Peyer's patch (tissue), 4 donors: ENCODE measurements around the gene WNT9A. TPM values are rescaled to one million over a fixed set of nuclear protein-coding genes. Genes with fewer than 3 reads are reported as not detected.

Experiments
- DNase-seq, 3 donors: peaks; one replicate each; pipeline ENCODE4 v3.0.0-alpha.2; 2017 to 2019
- H3K27ac ChIP-seq, 4 donors: fragments of 200-600 bp; sonication (generic); one replicate each; pipeline ENCODE4 v1.5.1; 2016 to 2019
- H3K27me3 ChIP-seq, 2 donors: fragments of 200-600 bp; sonication (generic); one replicate each; pipeline ENCODE4 v1.5.1; 2019
- H3K36me3 ChIP-seq, 3 donors: fragments of 200-600 bp; sonication (generic); one replicate each; pipeline ENCODE4 v1.5.1; 2016 to 2019
- H3K4me1 ChIP-seq, 4 donors: fragments of 200-600 bp; sonication (generic); one replicate each; pipeline ENCODE4 v1.5.1; 2016 to 2019
- H3K4me3 ChIP-seq, 4 donors: fragments of 200-600 bp; sonication (generic); 1 replicate in 3 of 4; 2 replicates in 1 of 4; pipeline ENCODE4 v1.5.1; 2016 to 2019; ENCODE audit warnings: mild to moderate bottlenecking in 1 of 4
- H3K9me3 ChIP-seq, 4 donors: fragments of 200-600 bp; sonication (generic); one replicate each; pipeline ENCODE4 v1.5.1; 2016 to 2019; ENCODE audit warnings: mild to moderate bottlenecking in 1 of 4
- CTCF ChIP-seq, 6 experiments: fragments of 450-650 bp in 4 of 6; fragments of 200-600 bp in 2 of 6; sonication (generic) in 1 of 6; IDR thresholded peaks; one replicate each; pipeline ENCODE4 v1.5.1; 2017 to 2019; ENCODE audit warnings: antibody characterized with exemption in 6 of 6, mild to moderate bottlenecking in 3 of 6, moderate library complexity in 1 of 6
- POLR2A ChIP-seq, 2 donors: fragments of 450-650 bp; IDR thresholded peaks; one replicate each; pipeline ENCODE4 v1.5.1; 2017; ENCODE audit warnings: antibody characterized with exemption in 2 of 2, mild to moderate bottlenecking in 2 of 2, moderate library complexity in 2 of 2
- total RNA-seq, 4 donors: library from RNA; depleted of rRNA; stranded (reverse); fragments of >200 nt; gene quantifications; one replicate each; pipeline ENCODE4 v1.1.0, GENCODE V29; 2016

WNT9A gene
- total RNA-seq, 4 donors from 2014 or later: 0.83 to 3.5 (median 2.6) TPM

- H3K27me3 ChIP-seq: no peaks in the 10 kb centered on the region
- H3K27ac ChIP-seq: no peak overlapping the region
- H3K36me3 ChIP-seq: no peaks in the 10 kb centered on the region
- no peaks in the 10 kb centered on the region for H3K9me3 ChIP-seq
- DNase-seq: no peak
- TF ChIP-seq CTCF (IDR thresholded peaks at IDR 0.05): no peak
- TF ChIP-seq POLR2A (IDR thresholded peaks at IDR 0.05): no peak
- no peak overlapping the region for H3K4me3 ChIP-seq
- H3K4me1 ChIP-seq: no peaks in the 10 kb centered on the region
These were observed 20.5 kb downstream of the WNT9A start for GRCh38 chr1:227926896-227927885.

- H3K27ac ChIP-seq: no peak overlapping the region
- TF ChIP-seq POLR2A (IDR thresholded peaks at IDR 0.05) (no peak), CTCF (IDR thresholded peaks at IDR 0.05) (no peak)
- no peak overlapping the region for H3K4me3 ChIP-seq
- no peaks in the 10 kb centered on the region for H3K36me3 ChIP-seq
- no peaks in the 10 kb centered on the region for H3K9me3 ChIP-seq
- no peaks in the 10 kb centered on the region for H3K4me1 ChIP-seq
- no peaks in the 10 kb centered on the region for H3K27me3 ChIP-seq
- no peak for DNase-seq
These were observed 21.4 kb downstream of the WNT9A start for GRCh38 chr1:227926216-227926791.

- Histone ChIP-seq H3K27ac (no peak overlapping the region), H3K36me3 (no peaks in the 10 kb centered on the region), H3K4me1 (no peaks in the 10 kb centered on the region), H3K27me3 (no peaks in the 10 kb centered on the region), H3K9me3 (no peaks in the 10 kb centered on the region), H3K4me3 (no peak overlapping the region)
- no peak for TF ChIP-seq CTCF (IDR thresholded peaks at IDR 0.05)
- TF ChIP-seq POLR2A (IDR thresholded peaks at IDR 0.05): no peak
- DNase-seq: no peak
These were observed 22.0 kb downstream of the WNT9A start for GRCh38 chr1:227925582-227926198.

GRCh38 chr1:227924833-227925574, 22.7 kb downstream of the WNT9A start:
- Histone ChIP-seq H3K4me1 (no peaks in the 10 kb centered on the region), H3K9me3 (no peaks in the 10 kb centered on the region)
- no peak for DNase-seq

More at GRCh38 chr1:227924833-227925574, 22.7 kb downstream of the WNT9A start:
- no peak for TF ChIP-seq POLR2A (IDR thresholded peaks at IDR 0.05)
- no peak for TF ChIP-seq CTCF (IDR thresholded peaks at IDR 0.05)
- H3K27me3 ChIP-seq: no peaks in the 10 kb centered on the region
- no peak overlapping the region for H3K4me3 ChIP-seq
- no peaks in the 10 kb centered on the region for H3K36me3 ChIP-seq
- H3K27ac ChIP-seq: no peak overlapping the region
